MG63 (cell line): ENCODE measurements around the gene PCDHB10. TPM values are rescaled to one million over a fixed set of nuclear protein-coding genes. Genes with fewer than 3 reads are reported as not detected.
"Not testable (repeated sequence)": the region's sequence is repeated elsewhere in the genome, so short reads cannot be mapped to it uniquely, and the experiment has no call there.

Experiments used
- DNase-seq: peaks from one replicate; pipeline ENCODE4 v3.0.0-alpha.2; 2020
- H3K27me3 ChIP-seq: fragments of 250-450 bp; sonication (Bioruptor Pico); 2 replicates; pipeline ENCODE4 v1.5.1; 2020; ENCODE audit warnings: mild to moderate bottlenecking, moderate library complexity
- H3K36me3 ChIP-seq: fragments of 250-450 bp; sonication (Bioruptor Pico); 2 replicates; pipeline ENCODE4 v1.5.1; 2020; ENCODE audit warnings: mild to moderate bottlenecking, moderate library complexity
- H3K4me3 ChIP-seq: fragments of 250-450 bp; sonication (Bioruptor Pico); 2 replicates; pipeline ENCODE4 v1.5.1; 2020; ENCODE audit warnings: mild to moderate bottlenecking, moderate library complexity
- H3K9me3 ChIP-seq: fragments of 250-450 bp; sonication (Bioruptor Pico); 2 replicates; pipeline ENCODE4 v1.5.1; 2020; ENCODE audit warnings: mild to moderate bottlenecking, moderate library complexity
- total RNA-seq: library from RNA; depleted of rRNA; stranded (reverse); fragments of >200 nt; shearing (Covaris generic); gene quantifications from 2 replicates; pipeline ENCODE4 v1.2.3, GENCODE V29; 2014; ENCODE audit warnings: low replicate concordance; rRNA removed

The PCDHB10 gene
- total RNA-seq, 1 experiment from 2014 or later = not detected

DNA sequence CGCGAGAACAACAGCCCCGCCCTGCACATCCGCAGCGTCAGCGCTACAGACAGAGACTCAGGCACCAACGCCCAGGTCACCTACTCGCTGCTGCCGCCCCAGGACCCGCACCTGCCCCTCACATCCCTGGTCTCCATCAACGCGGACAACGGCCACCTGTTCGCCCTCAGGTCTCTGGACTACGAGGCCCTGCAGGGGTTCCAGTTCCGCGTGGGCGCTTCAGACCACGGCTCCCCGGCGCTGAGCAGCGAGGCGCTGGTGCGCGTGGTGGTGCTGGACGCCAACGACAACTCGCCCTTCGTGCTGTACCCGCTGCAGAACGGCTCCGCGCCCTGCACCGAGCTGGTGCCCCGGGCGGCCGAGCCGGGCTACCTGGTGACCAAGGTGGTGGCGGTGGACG, 23.4 kb downstream of the PCDHB10 start:
- H3K9me3 ChIP-seq, H3K27me3 ChIP-seq, DNase-seq, H3K4me3 ChIP-seq, H3K36me3 ChIP-seq: not testable (repeated sequence)

- not testable (repeated sequence) for H3K27me3 ChIP-seq, H3K4me3 ChIP-seq
Observed at GRCh38 chr5:141216035-141216434, 23.9 kb downstream of the PCDHB10 start.

GRCh38 chr5:141223112-141223783, 31.1 kb downstream of the PCDHB10 start, which contains the start of gene PCDHB14:
Gene PCDHB14, plus strand, starts transcription at chr5:141223343. Its CDS starts 163 bp downstream, at chr5:141223506.
- peak; percentile 29 for DNase-seq
- Histone ChIP-seq H3K9me3 (no peaks in the 10 kb centered on the region), H3K27me3 (peaks cover 8% of the 10 kb centered on the region), H3K4me3 (peak within 1 kb of the TSS; percentile 45), H3K36me3 (no peaks in the 10 kb centered on the region)

More at GRCh38 chr5:141216035-141216434, 23.9 kb downstream of the PCDHB10 start:
- DNase-seq, H3K36me3 ChIP-seq, H3K9me3 ChIP-seq: not testable (repeated sequence)

- not testable (repeated sequence) for H3K9me3 ChIP-seq, DNase-seq, H3K27me3 ChIP-seq, H3K4me3 ChIP-seq, H3K36me3 ChIP-seq
Observed at GRCh38 chr5:141224844-141225243, 32.7 kb downstream of the PCDHB10 start.

- H3K27me3 ChIP-seq, DNase-seq, H3K9me3 ChIP-seq, H3K36me3 ChIP-seq, H3K4me3 ChIP-seq: not testable (repeated sequence)
Observed at GRCh38 chr5:141225421-141225820, 33.3 kb downstream of the PCDHB10 start.

- Histone ChIP-seq H3K36me3 (no peaks in the 10 kb centered on the region), H3K27me3 (no peaks in the 10 kb centered on the region), H3K4me3 (peak overlapping the region; percentile 11; the same call in 1 of the 2 replicates), H3K9me3 (peaks cover 30% of the 10 kb centered on the region)
- DNase-seq = no peak
Observed at GRCh38 chr5:141234109-141234667, 42.0 kb downstream of the PCDHB10 start.

GRCh38 chr5:141235922-141236321, 43.8 kb downstream of the PCDHB10 start:
- DNase-seq, H3K36me3 ChIP-seq, H3K4me3 ChIP-seq, H3K27me3 ChIP-seq: not testable (repeated sequence)
- peaks cover 30% of the 10 kb centered on the region for H3K9me3 ChIP-seq

DNA sequence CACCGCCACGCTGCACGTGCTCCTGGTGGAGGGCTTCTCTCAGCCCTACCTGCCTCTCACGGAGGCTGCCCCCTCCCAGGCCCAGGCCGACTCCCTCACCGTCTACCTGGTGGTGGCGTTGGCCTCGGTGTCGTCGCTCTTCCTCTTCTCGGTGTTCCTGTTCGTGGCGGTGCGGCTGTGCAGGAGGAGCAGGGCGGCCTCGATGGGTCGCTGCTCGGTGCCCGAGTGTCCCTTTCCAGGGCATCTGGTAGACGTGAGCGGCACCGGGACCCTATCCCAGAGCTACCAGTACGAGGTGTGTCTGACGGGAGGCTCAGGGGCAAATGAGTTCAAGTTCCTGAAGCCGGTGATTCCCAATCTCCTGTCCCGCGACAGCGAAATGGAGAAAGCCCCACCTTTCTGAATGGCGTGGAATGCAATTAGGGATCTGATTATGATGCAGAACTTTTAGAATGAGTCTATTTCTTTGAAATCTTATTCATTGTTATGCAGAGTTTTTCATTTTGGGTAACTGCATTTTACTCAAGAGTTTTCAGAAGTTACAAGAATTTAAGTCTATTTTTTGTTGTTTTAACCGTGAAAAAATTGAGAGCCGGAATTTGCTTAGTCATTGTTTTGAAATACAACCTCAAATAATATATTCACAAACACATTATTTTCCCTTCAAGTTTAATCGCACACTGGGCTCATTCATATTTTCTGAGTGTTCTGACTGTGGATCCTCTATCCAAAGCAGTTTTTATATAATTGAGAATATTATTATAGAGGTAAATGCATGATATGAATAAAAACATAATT, 44.6 kb downstream of the PCDHB10 start:
- no peak for DNase-seq
- Histone ChIP-seq H3K9me3 (peaks cover 30% of the 10 kb centered on the region), H3K4me3 (no peak overlapping the region), H3K36me3 (no peaks in the 10 kb centered on the region), H3K27me3 (no peaks in the 10 kb centered on the region)

DNA sequence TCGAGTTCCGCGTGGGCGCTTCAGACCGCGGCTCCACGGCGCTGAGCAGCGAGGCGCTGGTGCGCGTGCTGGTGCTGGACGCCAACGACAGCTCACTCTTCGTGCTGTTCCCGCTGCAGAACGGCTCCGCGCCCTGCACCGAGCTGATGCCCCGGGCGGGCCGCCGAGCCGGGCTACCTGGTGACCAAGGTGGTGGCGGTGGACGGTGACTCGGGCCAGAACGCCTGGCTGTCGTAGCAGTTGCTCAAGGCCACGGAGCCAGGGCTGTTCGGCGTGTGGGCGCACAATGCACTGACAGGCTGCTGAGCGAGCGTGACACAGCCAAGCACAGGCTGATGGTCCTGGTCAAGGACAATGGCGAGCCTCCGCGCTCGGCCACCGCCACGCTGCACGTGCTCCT, 49.3 kb downstream of the PCDHB10 start:
- H3K9me3 ChIP-seq = peaks cover 24% of the 10 kb centered on the region
- DNase-seq = no peak
- H3K27me3 ChIP-seq = no peaks in the 10 kb centered on the region
- H3K36me3 ChIP-seq = no peaks in the 10 kb centered on the region
- H3K4me3 ChIP-seq = no peak overlapping the region

Other genes starting within 250 kb of the PCDHB10 start
- 0.07 TPM in 1 of 2 replicates, not detected in the other for gene PCDHAC2, start 225.9 kb upstream of the PCDHB10 start, total RNA-seq
- not detected in 2 replicates for gene PCDHB1, start 141.0 kb upstream of the PCDHB10 start, total RNA-seq
- gene PCDHB2, start 97.7 kb upstream of the PCDHB10 start, total RNA-seq = 6.0 and 7.0 TPM in 2 replicates
- not detected in 2 replicates for gene PCDHB3, start 91.9 kb upstream of the PCDHB10 start, total RNA-seq
- not detected in 2 replicates for gene PCDHB4, start 70.5 kb upstream of the PCDHB10 start, total RNA-seq
- 2.3 TPM in 1 of 2 replicates, not detected in the other for gene PCDHB5, start 57.1 kb upstream of the PCDHB10 start, total RNA-seq
- 0.10 TPM in 1 of 2 replicates, not detected in the other for gene PCDHB6, start 42.3 kb upstream of the PCDHB10 start, total RNA-seq
- gene PCDHB7, start 19.7 kb upstream of the PCDHB10 start, total RNA-seq = 0.46 TPM in 1 of 2 replicates, not detected in the other
- not detected in 2 replicates for gene PCDHB8, start 14.6 kb upstream of the PCDHB10 start, total RNA-seq
- 0.10 and 1.2 TPM in 2 replicates for gene PCDHB16, start 10.0 kb upstream of the PCDHB10 start, total RNA-seq
- 1.9 TPM in 1 of 2 replicates, not detected in the other for gene PCDHB9, start 5.2 kb upstream of the PCDHB10 start, total RNA-seq
- 1.0 TPM in 1 of 2 replicates, not detected in the other for gene PCDHB11, start 7.3 kb downstream of the PCDHB10 start, total RNA-seq
- gene PCDHB12, start 16.4 kb downstream of the PCDHB10 start, total RNA-seq = 0.16 TPM in 1 of 2 replicates, not detected in the other
- 0.40 TPM in 1 of 2 replicates, not detected in the other for gene PCDHB13, start 21.6 kb downstream of the PCDHB10 start, total RNA-seq
- gene PCDHB14, start 31.0 kb downstream of the PCDHB10 start, total RNA-seq = 0.74 and 3.8 TPM in 2 replicates
- 0.07 and 2.0 TPM in 2 replicates for gene PCDHB15, start 53.0 kb downstream of the PCDHB10 start, total RNA-seq
- gene SLC25A2, start 111.7 kb downstream of the PCDHB10 start, total RNA-seq = not detected in 2 replicates
- 183 and 217 TPM in 2 replicates for gene TAF7, start 128.4 kb downstream of the PCDHB10 start, total RNA-seq
- gene PCDHGA1, start 138.2 kb downstream of the PCDHB10 start, total RNA-seq = 0.42 and 0.56 TPM in 2 replicates
- not detected in 2 replicates for gene PCDHGA2, start 146.4 kb downstream of the PCDHB10 start, total RNA-seq
- not detected in 2 replicates for gene PCDHGA3, start 151.5 kb downstream of the PCDHB10 start, total RNA-seq
- gene PCDHGB1, start 157.7 kb downstream of the PCDHB10 start, total RNA-seq = 0.59 and 1.3 TPM in 2 replicates
- gene PCDHGA4, start 162.7 kb downstream of the PCDHB10 start, total RNA-seq = 0.23 and 0.44 TPM in 2 replicates
- 1.6 and 2.5 TPM in 2 replicates for gene PCDHGB2, start 167.6 kb downstream of the PCDHB10 start, total RNA-seq
- gene PCDHGA5, start 171.8 kb downstream of the PCDHB10 start, total RNA-seq = not detected in 2 replicates
- 0.81 TPM in 1 of 2 replicates, not detected in the other for gene PCDHGB3, start 177.9 kb downstream of the PCDHB10 start, total RNA-seq
- 0.20 and 2.3 TPM in 2 replicates for gene PCDHGA6, start 181.5 kb downstream of the PCDHB10 start, total RNA-seq
- 0.07 and 0.67 TPM in 2 replicates for gene PCDHGA7, start 190.4 kb downstream of the PCDHB10 start, total RNA-seq
- gene PCDHGB4, start 195.3 kb downstream of the PCDHB10 start, total RNA-seq = 0.17 and 0.26 TPM in 2 replicates
- 0.03 and 0.59 TPM in 2 replicates for gene PCDHGA8, start 200.3 kb downstream of the PCDHB10 start, total RNA-seq
- gene PCDHGB5, start 205.6 kb downstream of the PCDHB10 start, total RNA-seq = 0.53 TPM in 1 of 2 replicates, not detected in the other
- gene PCDHGA9, start 210.4 kb downstream of the PCDHB10 start, total RNA-seq = not detected in 2 replicates
- not detected in 2 replicates for gene PCDHGB6, start 215.7 kb downstream of the PCDHB10 start, total RNA-seq
- 1.0 and 1.2 TPM in 2 replicates for gene PCDHGA10, start 220.6 kb downstream of the PCDHB10 start, total RNA-seq
- 0.10 TPM in 1 of 2 replicates, not detected in the other for gene PCDHGB7, start 225.3 kb downstream of the PCDHB10 start, total RNA-seq
- gene PCDHGA11, start 228.7 kb downstream of the PCDHB10 start, total RNA-seq = not detected in 2 replicates
- gene PCDHGA12, start 238.2 kb downstream of the PCDHB10 start, total RNA-seq = not detected in 2 replicates